GM21576 (cell line): ENCODE measurements around the gene HUNK.

Experiments
- ATAC-seq: cut with Tn5 transposase; IDR thresholded peaks from one replicate; pipeline ENCODE4 v1.9.1; 2021; ENCODE audit warnings: mild to moderate bottlenecking, moderate library complexity; ENCODE audit not compliant: unreplicated experiment

The HUNK gene

DNA sequence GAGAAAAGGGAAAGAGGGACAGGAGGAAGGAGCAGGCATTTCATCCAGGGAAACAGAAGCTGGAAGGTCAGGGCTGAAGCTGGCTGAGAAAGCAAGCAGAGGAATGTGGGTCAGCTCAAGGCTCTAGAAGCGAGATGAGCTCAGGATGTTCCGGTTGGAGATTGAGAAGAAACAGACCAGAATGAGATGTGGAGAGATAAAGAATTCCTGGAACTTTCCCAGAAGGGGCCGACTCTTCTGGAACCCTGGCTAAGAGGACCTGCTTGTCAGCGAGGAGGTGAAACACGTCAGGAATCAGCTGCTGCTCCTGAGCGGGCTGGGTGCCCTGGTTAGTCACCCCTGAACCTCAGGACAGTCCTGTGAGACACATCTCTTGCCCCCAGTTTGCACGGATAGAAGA is 75.9 kb downstream of the HUNK start:
- ATAC-seq = no peak

DNA sequence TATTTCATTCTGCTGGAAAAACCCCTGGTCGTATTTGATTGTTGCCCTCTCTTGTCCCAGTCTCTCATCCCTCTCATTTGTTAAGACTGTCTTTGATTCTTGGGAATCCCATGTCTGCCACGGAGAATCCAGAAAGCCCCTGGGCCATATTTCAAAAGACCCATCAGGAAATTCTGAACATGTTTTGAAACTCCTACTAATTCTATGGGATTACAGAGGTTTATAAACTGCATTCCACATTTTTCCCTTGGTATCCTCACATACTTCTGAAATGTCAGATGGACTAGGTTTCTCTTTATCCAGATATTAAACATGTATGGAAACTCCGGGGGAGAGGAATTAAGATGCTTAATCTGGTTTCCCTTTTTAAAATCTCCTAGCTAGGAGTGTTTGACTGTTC is 80.0 kb downstream of the HUNK start:
- ATAC-seq = no peak

DNA sequence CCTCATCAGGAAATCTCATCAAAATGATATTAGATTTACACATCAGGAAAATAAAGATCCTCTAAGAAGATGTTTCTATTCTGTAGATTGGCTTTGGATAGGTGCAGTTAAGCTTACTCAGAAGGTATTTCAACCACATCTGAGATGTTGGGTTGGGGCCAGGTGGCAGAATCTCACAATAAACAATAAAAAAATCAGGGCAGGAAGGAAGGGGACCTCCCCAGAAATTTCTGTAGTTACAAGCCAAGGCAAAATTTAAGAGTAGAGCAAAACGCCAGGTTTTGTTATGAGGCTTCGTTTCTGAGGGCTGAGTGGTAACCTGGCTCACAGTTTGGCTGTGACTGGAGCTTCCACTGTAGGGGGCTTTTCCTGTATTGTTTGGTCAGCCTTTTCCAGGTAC is 84.8 kb downstream of the HUNK start:
- no peak for ATAC-seq

DNA sequence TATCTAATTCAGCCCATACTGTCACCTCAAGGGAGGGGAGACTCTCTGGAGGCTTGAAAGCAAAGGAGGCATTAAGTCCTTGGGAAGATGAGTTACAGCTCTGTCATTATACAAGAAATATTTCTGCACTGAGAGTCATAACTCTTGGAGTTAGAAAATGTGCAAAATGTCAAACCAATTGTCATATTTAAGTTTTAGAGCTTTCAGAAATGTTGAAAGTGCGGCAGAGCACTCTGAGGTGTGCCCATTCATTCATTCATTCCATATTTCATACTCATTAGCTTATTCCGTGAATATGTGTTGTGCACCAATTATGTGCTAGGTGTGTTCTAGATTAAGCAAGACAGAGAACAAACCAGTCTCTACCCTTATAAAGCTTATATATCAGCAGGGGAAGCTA is 87.1 kb downstream of the HUNK start:
- no peak for ATAC-seq

DNA sequence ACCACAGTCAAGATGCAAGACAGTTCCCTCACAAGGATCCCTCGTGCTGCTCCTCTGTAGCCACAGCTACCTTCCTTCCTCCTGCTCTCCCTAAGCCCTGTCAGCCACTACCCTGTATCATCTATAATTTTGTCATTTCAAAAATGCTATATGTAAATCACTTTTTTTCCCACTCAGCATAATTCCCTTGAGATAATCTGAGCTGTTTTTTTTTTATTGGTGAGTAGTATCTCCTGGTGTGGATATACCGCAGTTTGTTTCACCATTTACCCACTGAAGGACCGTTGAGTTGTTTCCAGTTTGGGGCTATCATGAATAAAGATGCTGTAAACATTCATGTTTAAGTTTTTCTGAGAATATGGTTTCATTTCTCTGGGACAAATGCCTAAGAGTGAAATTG is 88.2 kb downstream of the HUNK start:
- ATAC-seq = no peak

DNA sequence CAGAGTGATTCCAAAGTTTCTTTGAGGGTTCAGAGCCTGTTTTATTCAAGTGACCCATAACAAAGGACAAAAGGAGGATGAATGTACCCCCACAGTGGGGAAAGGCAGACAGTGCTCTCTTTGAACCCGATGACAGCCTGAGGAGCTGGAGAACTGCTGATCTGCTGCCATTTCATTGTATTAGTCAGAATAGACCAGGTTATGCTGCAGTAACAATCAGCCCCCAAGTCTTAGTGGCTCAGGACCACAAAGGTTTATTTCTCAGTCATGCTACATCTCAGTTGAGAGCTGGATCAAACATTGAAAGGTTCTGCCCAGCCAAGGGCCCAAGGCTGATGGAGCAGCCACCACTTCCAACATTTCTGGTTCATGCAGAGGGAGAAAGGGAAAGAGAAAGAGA is 88.9 kb downstream of the HUNK start:
- ATAC-seq = no peak

DNA sequence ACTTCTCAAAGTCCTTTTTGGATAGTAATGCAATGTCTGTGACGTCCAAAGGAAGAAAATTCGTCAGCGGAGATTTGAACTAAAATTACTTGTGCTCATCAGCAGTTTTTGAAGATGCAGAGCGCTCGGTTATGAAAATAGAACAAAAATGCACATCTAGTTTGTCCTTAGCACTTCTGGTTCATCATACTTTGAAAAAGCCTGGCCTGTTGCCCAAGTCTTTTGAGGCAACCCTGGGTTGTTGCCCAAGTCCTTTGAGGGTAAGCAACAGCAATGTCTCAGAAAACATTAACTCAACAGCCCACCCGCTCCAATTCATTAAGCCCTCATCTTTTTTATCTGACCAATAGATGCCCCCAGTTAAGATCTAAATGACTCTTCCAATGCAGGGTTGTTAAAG is 91.9 kb downstream of the HUNK start:
- no peak for ATAC-seq

DNA sequence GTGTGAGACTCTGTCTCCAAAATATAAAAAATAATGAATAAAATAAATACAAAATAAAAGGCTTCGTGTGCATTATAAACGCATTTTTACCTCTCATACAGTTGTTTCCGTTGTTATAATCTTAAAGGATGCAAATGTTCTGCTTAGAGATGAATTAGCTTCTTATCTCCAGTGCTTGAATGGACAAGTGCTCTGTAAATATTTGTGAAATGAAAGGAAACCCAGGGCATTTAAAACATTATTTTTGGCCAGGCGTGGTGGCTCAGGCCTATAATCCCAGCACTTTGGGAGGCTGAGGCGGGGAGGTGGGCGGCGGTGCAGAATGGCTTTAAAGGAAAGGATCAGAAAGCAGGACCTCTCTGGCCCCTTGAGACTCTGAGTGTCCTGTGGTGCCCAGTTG is 94.5 kb downstream of the HUNK start:
- ATAC-seq = no peak

DNA sequence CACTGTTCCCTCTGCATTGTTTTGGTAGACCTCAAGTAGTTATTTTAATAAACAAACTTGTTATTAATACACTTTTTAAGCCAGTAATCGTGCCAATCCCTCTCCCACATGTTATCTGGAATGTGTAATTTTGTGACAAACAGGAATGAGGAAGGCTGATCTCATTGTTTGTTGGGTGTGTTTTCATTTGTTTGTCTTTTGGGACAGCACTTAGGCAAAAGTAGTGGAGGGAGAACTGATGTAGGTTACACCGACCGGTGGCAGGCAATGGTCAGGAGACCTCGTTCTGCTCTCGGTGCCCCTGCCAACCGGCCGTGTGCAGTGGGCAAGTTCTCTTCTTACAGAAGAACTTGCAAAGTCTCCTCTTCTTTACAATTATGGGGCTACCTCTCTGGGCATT is 99.8 kb downstream of the HUNK start:
- ATAC-seq = no peak

DNA sequence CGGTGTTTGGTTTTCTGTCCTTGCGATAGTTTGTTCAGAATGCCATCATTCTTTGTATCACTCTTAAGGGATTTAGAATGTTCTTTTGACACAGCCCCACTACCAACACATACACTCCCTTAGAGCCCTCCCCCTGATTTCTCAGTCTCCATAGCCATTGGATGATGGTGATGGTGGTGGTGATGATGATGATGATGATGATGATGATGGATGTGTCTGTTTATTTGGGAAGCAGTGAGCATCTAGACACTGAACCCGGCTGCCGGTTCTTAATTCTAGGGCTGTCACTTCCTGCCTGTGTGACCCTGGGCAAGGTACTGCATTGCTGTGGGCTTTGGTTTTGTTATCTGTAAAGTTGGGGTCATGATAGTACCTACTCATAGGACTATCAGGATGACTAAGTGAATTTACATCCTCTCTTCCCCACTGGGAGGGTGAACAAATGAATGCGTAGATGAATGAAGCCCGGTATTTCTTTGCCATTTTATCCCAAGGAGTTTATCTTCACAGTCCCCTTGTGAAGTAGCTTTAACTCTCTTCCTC is 100.7 kb downstream of the HUNK start:
- no peak for ATAC-seq

DNA sequence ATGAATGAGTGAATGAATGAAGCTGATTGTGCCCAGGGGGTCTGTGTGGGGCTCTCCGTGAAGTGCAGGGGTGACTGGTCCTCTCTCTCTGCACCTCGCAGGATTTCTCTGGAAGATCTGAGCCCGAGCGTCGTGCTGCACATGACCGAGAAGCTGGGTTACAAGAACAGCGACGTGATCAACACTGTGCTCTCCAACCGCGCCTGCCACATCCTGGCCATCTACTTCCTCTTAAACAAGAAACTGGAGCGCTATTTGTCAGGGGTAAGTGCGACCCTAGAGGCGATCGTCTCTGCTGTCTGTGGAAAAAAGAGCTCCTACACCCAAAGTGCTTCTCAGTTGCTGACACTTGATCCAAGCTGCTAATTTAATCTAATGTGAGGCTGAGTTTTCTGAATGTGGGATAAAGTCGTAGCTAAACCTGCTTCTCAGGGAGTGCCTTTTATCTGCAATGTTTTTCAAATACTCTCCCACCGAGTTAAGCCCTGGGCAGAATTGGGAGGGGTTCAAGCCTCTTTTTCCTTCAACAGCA is 101.7 kb downstream of the HUNK start:
- ATAC-seq = no peak

DNA sequence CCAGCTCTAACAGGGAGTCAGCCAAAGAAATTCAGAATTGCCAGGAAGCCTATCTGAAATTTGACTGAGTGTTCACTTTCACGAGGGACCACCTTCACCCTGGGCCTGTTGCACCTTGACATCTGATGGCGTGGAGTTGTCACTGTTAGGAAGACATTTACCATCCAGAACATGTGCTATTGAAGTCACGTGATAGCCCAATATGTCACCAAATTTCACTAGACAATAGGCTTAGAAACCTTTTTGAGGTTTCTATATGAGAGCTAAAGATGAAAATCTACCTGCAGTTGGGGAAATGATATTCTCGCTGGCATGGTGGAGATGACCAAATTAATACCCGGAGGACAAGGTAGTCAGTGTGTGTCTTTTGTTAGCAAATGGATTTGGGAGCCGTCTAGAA is 102.7 kb downstream of the HUNK start:
- ATAC-seq = no peak

DNA sequence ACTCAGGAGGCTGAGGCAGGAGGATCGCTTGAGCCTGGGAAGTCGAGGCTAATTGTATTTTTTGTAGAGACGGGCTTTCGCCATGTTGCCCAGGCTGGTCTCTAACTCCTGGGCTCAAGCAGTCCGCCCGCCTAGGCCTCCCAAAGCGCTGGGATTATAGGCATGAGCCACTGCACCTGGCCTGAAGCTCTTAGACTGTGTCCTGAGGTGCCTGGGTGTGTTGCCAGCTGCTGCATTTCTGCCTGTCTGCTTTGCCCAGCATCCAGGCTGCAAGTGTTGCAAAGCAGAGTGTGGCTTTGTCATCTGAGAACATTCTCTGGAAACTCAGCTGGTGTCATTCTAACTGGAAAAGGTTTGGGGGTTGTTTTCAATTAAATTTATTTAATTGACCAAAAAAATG is 105.0 kb downstream of the HUNK start:
- no peak for ATAC-seq

DNA sequence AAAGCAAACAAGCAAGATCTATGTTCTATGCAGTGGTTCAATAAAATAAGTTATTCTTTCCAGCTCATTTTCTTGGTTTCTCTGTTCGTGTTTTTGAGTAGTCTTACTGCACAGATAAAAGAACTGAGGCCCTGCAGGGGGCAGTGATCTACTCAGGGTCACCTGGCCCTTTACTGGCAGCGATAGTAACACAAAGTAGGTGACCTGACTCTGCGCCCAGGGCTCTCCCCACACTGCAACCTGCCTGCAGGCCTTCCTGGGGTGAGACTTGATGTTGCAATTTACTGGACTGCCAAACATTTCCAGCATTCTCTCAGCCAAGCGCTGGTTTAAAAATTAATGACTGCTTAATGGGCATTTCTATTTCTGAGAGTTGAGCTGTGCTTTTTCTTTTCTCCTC is 110.3 kb downstream of the HUNK start:
- ATAC-seq = no peak

DNA sequence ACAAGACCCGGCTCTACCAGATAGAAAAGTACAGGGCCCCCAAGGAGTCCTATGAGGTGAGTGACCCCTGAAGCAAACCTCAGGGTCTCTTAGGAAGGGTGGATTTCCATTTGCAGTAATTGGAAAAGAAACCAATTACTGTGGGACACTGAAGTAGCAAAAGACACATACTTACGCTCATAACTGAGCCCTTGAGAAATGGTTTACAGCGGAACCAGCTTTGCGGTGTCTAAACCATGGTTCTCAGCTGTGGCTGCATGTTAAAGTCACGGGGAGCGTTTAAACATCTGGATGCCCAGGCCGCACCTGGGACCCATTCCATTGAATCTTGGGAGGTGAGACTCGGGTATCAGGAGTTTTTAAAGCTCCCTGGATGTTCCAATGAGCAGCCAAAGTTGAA is 110.7 kb downstream of the HUNK start:
- ATAC-seq = no peak

DNA sequence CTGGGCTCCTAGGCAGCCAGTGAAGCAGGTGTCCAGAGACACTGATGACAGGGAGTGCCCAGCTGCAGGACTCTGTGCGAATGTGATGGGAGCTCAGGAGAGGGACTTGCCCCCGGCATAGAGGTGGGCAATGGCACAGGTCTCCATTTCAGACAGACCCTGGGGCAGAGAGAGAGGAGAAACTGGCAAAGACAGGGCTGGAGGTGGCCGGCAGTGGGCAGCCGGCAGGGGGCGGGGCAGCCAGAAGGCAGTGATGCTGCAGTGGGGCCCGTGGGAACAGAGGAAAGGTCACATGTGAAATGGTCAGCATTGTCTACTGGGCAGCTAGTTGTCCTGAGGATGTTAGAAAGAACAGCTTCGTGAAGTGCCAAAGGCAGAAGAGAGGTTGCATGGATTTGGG is 112.6 kb downstream of the HUNK start:
- ATAC-seq = no peak

DNA sequence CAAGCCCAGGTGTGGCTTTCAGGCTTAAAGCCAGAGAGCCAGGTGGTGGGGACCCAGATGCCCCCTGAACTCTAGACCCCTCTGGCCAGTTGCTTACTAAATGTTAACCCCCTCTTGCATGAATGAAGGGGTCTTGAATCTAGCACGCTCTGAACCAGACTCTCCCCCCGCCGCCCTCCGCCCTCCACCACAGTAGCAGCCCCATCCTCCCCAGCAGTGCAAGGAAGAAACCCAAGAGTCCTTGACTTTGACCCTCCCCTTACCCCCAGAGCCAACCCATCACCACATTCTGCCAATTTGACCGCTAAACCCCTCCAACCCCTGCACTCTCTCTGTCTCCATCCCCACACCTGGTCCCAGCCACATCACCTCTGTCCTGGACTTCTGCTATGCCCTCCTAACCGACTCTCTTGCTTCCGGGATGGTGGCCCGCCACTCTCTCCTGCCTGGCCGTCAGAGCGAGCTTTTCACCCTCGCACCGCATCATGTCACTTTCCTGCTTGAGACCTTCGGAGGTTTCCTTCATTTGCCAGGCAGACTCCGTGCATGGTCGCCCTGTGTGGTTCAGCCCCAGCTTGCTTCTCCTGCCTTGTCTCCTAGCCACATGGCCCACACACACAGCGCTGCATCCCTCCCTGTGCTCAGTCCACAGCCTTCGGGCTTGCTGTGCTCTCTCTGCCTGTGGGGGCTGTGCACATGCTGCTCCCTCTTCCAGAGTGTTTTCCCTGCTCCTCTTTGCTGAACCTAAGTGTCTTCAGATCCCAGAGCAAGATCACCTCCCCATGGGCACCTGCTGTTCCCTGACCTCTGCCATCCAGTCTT is 113.4 kb downstream of the HUNK start:
- ATAC-seq = no peak

DNA sequence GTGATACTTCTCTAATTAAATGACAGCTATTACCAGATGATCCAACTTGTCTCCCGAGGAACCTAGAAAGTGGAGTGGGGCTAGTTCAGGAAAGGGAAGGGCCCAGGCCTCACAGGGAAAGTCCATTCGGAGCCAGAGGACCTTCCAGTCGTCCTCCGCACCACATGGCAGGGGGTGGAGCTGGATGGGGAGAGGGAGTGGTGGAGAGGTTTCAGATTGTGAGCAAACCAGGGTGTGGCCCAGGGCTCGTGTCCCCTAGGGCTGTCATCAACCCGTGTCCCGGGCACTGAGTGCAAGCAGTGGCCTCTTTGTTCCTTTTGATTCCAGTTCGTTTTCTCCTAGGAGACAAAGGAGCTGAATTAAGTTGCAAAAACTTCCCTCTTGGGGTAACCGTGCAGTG is 114.9 kb downstream of the HUNK start:
- ATAC-seq = no peak

DNA sequence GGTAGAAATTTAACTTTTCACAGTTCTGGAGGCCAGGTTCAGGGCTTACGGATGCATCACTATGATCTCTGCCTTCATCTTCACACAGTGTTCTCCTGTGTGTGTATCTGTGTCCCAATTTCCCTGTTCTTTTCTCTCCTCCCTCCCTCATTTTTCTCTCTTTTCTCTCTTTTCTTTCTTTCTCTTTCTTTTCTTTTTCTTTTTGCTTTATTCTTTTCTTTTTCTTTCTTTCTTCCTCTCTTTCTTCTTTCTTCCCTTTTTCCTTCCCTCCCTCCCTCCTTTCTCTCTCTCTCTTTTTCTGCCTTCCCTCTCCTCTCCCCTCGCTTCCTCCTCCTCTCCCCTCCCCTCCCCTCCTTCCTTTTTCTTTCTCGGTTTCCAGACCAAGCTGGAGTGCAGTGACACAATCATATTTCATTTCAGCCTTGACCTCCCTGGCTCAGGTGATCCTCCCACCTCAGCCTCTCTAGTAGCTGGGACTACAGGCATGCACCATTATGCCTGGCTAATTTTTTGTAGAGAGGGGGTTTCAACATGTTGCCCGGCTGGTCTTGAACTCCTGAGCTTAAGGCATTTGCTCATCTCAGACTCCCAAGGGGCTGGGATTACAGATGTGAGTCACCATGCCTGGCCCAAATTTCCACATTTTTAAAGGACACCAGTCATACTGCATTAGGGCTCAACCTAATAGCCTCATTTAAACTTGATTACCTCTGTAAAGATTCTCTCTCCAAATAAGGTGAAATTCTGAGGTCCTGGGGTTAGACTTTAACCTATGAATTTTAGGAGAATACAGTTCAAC is 115.9 kb downstream of the HUNK start:
- no peak for ATAC-seq

DNA sequence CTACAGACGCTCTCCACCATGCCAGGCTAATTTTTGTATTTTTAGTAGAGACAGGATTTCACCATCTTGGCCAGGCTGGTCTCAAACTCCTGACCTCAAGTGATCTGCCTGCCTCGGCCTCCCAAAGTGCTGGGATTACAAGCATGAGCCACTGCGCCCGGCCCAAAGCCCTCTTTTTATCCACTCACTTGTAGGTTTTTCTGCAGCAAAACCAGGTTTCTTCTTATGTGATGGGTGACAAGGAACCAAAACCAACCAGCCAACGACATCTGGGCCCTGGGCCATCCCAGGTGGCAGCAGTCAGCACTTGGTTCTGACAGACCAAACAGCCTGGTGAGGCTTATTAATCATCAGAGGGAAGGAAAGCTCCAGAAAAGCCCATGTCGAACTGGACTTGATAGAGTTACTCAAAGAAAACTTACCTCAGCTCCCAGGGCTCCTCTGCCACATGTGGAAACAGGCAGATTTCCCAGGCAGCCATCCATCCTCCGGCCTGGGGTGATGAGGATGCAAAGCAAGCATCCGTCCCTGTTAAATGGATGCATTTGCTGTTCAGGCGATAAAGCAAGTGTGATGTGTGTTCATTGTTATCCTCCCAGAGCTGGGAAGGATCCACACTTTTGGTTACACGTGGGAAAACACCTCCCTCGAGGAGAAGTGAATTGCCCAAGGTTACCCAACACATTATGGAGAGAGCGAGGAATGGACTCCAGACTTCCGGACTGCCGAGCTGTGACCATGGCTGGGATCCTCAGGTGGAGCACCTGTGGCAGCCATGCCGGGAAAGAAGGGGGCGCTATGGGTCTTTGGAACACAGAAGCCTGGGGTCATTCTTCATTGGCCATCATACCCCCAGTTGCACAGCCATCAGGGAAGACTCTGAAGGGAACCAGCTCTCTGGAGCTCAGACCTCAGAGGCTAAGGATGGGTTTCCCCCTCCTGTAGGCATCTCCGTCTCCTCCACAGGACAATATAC is 118.8 kb downstream of the HUNK start:
- no peak for ATAC-seq

DNA sequence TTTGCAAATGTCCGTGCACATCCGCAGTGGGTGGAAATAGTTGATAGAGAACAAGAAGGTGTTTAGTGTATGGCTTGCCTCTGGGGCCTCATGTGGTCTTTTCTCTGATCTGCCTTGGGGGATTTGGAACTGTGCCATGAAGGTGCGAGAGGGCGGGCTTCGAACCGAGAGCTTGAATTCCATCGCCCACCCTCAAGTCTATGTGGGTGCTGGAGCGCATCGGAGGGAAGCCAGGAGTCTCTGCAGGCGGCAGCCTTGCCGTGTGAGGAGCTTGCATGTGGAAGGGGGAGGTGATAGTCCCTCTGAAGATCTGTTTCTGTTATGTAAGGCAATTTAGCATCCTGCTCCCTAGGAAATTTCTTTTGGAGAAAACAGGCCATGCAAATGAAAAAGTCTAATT is 119.6 kb downstream of the HUNK start:
- no peak for ATAC-seq
